HepG2 (cell line): ENCODE data around the gene CPZ. TPM values are rescaled to one million over a fixed set of nuclear protein-coding genes. Genes with fewer than 3 reads are reported as not detected.

Source experiments
- AGO1 ChIP-seq: fragments of 200-400 bp; formaldehyde crosslinking; IDR thresholded peaks from 2 replicates; pipeline ENCODE4 v1.6.1; 2017; ENCODE audit warnings: mild to moderate bottlenecking, low read depth, low read length, moderate library complexity; ENCODE audit not compliant: poor library complexity, severe bottlenecking
- ZBTB1 ChIP-seq: sonication (generic); formaldehyde crosslinking; IDR thresholded peaks from 2 replicates; pipeline ENCODE4 v1.4.0; 2020; ENCODE audit warnings: missing genetic modification reagents, borderline replicate concordance
- ZNF30 ChIP-seq: sonication (generic); formaldehyde crosslinking; IDR thresholded peaks from 2 replicates; pipeline ENCODE4 v1.5.0; 2020; ENCODE audit warnings: mild to moderate bottlenecking, missing genetic modification reagents
- ZNF563 ChIP-seq: sonication (generic); formaldehyde crosslinking; IDR thresholded peaks from 2 replicates; pipeline ENCODE4 v1.8.0; 2022; ENCODE audit warnings: mild to moderate bottlenecking, moderate library complexity, missing genetic modification reagents
- polyA plus RNA-seq, 8 experiments: library from polyadenylated mRNA; depleted of rRNA in 3 of 8; stranded (reverse) in 7 of 8; unstranded in 1 of 8; fragments of >200 nt; fragmentation: Illumina TruSeq in 4 of 8; extraction: Trizol in 4 of 8; gene quantifications; 2 replicates each; pipeline versions ENCODE4 v1.2.1 to v1.2.3, GENCODE V29; 2011 to 2016; ENCODE audit warnings: low read depth in 4 of 8, missing spikeins in 1 of 8, mixed read lengths in 1 of 8; ENCODE audit not compliant: insufficient read depth in 1 of 8
- total RNA-seq, 5 experiments: library from RNA; depleted of rRNA; stranded (reverse); fragments of >200 nt; fragmentation: Illumina TruSeq; extraction: Trizol; gene quantifications; 2 replicates each; pipeline ENCODE4 v1.2.3, GENCODE V29; 2016; ENCODE audit warnings: low read depth in 1 of 5
- TF ChIP-seq, protein P1 (sequence below): sonication (generic); formaldehyde crosslinking; IDR thresholded peaks from 2 replicates; pipeline ENCODE4 v1.8.0; 2022; ENCODE audit warnings: mild to moderate bottlenecking, missing genetic modification reagents, moderate library complexity
- TF ChIP-seq, protein P2 (sequence below): IDR thresholded peaks from 2 replicates; pipeline ENCODE4 v1.6.1; 2012; ENCODE audit warnings: low read depth, low read length, improper control_type of control experiment
- TF ChIP-seq, protein P3 (sequence below): sonication (generic); formaldehyde crosslinking; IDR thresholded peaks from 2 replicates; pipeline ENCODE4 v1.5.0; 2020; ENCODE audit warnings: mild to moderate bottlenecking, low read depth, missing genetic modification reagents, borderline replicate concordance
- TF ChIP-seq, protein P4 (sequence below): sonication (generic); formaldehyde crosslinking; IDR thresholded peaks from 2 replicates; pipeline ENCODE4 v1.4.0; 2020; ENCODE audit warnings: missing genetic modification reagents
- TF ChIP-seq, protein P5 (sequence below): sonication (generic); formaldehyde crosslinking; IDR thresholded peaks from 2 replicates; pipeline ENCODE4 v1.4.0; 2020; ENCODE audit warnings: mild to moderate bottlenecking, missing genetic modification reagents, borderline replicate concordance

CPZ gene
- total and polyA plus RNA-seq, 2 of the 13 experiments (the other 11 are each of a cell fraction or from before 2014, with no cell fraction given), result 0.58 to 0.61 TPM

DNA sequence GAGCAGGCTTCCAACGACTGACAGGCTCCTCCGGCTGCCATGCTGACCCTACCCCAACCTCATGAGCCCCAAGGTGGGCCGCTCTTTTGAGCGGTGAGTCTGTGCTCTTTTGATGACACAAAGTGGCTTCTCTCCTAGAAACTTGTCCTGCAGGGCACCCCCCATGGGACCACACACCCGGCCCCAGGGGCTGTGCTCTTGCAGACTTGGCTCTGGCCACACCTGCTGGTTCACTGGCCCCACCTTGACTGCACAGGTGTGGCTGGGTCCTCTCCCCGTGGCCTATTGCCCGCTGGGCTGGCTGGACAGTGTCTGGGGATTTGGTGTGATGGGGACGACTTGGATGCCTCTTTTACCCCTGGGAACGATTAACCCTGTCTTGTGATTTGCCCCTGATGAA, 1.5 kb upstream of the CPZ start (continued):
- TF ChIP-seq, protein P1, sequence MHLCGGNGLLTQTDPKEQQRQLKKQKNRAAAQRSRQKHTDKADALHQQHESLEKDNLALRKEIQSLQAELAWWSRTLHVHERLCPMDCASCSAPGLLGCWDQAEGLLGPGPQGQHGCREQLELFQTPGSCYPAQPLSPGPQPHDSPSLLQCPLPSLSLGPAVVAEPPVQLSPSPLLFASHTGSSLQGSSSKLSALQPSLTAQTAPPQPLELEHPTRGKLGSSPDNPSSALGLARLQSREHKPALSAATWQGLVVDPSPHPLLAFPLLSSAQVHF (CRISPR knock-in tag), result no peak
- TF ChIP-seq ZNF30 (CRISPR knock-in tag) (no peak), ZBTB1 (CRISPR knock-in tag) (no peak), ZNF563 (CRISPR knock-in tag) (no peak), AGO1 (no peak)
- TF ChIP-seq, protein P2, sequence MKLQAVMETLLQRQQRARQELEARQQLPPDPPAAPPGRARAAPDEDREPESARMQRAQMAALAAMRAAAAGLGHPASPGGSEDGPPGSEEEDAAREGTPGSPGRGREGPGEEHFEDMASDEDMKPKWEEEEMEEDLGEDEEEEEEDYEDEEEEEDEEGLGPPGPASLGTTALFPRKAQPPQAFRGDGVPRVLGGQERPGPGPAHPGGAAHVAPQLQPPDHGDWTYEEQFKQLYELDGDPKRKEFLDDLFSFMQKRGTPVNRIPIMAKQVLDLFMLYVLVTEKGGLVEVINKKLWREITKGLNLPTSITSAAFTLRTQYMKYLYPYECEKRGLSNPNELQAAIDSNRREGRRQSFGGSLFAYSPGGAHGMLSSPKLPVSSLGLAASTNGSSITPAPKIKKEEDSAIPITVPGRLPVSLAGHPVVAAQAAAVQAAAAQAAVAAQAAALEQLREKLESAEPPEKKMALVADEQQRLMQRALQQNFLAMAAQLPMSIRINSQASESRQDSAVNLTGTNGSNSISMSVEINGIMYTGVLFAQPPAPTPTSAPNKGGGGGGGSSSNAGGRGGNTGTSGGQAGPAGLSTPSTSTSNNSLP, result no peak
- TF ChIP-seq, protein P3, sequence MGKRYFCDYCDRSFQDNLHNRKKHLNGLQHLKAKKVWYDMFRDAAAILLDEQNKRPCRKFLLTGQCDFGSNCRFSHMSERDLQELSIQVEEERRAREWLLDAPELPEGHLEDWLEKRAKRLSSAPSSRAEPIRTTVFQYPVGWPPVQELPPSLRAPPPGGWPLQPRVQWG (CRISPR knock-in tag), result no peak
- TF ChIP-seq, protein P4, sequence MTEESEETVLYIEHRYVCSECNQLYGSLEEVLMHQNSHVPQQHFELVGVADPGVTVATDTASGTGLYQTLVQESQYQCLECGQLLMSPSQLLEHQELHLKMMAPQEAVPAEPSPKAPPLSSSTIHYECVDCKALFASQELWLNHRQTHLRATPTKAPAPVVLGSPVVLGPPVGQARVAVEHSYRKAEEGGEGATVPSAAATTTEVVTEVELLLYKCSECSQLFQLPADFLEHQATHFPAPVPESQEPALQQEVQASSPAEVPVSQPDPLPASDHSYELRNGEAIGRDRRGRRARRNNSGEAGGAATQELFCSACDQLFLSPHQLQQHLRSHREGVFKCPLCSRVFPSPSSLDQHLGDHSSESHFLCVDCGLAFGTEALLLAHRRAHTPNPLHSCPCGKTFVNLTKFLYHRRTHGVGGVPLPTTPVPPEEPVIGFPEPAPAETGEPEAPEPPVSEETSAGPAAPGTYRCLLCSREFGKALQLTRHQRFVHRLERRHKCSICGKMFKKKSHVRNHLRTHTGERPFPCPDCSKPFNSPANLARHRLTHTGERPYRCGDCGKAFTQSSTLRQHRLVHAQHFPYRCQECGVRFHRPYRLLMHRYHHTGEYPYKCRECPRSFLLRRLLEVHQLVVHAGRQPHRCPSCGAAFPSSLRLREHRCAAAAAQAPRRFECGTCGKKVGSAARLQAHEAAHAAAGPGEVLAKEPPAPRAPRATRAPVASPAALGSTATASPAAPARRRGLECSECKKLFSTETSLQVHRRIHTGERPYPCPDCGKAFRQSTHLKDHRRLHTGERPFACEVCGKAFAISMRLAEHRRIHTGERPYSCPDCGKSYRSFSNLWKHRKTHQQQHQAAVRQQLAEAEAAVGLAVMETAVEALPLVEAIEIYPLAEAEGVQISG (CRISPR knock-in tag), result no peak
- TF ChIP-seq, protein P5, sequence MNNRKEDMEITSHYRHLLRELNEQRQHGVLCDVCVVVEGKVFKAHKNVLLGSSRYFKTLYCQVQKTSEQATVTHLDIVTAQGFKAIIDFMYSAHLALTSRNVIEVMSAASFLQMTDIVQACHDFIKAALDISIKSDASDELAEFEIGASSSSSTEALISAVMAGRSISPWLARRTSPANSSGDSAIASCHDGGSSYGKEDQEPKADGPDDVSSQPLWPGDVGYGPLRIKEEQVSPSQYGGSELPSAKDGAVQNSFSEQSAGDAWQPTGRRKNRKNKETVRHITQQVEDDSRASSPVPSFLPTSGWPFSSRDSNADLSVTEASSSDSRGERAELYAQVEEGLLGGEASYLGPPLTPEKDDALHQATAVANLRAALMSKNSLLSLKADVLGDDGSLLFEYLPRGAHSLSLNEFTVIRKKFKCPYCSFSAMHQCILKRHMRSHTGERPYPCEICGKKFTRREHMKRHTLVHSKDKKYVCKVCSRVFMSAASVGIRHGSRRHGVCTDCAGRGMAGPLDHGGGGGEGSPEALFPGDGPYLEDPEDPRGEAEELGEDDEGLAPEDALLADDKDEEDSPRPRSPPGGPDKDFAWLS (CRISPR knock-in tag), result no peak
